Tibial artery (tissue), 4 donors: ENCODE measurements around the gene MTMR8.

Experiments
- DNase-seq, 2 donors: peaks; one replicate each; pipeline ENCODE4 v3.0.0-alpha.2; 2019
- H3K27ac ChIP-seq, 2 donors: fragments of 200-600 bp; sonication (generic) in 1 of 2; 1 replicate in 1 of 2; 2 replicates in 1 of 2; pipeline ENCODE4 v1.5.1; 2018 to 2019; ENCODE audit warnings: mild to moderate bottlenecking in 1 of 2
- H3K27me3 ChIP-seq, 2 donors: fragments of 200-600 bp; sonication (generic) in 1 of 2; one replicate each; pipeline versions ENCODE4 v1.5.1 to v1.6.0; 2016 to 2019
- H3K36me3 ChIP-seq, 3 donors: fragments of 200-600 bp; sonication (generic) in 2 of 3; one replicate each; pipeline ENCODE4 v1.5.1; 2016 to 2019; ENCODE audit warnings: mild to moderate bottlenecking in 2 of 3
- H3K4me1 ChIP-seq, 4 donors: fragments of 200-600 bp; sonication (generic) in 2 of 4; 1 replicate in 3 of 4; 2 replicates in 1 of 4; pipeline ENCODE4 v1.5.1; 2016 to 2019
- H3K4me3 ChIP-seq, 2 donors: fragments of 200-600 bp; sonication (generic) in 1 of 2; 1 replicate in 1 of 2; 2 replicates in 1 of 2; pipeline ENCODE4 v1.5.1; 2018 to 2019; ENCODE audit warnings: mild to moderate bottlenecking in 2 of 2
- H3K9me3 ChIP-seq, 3 donors: fragments of 200-600 bp; sonication (generic) in 1 of 3; one replicate each; pipeline ENCODE4 v1.5.1; 2016 to 2019
- intact Hi-C: fragments of 100-400 bp; cut with DNase I; formaldehyde crosslinking; loops from one replicate; pipeline ENCODE4 v1.15.0; 2023; ENCODE audit warnings: low total_unique reads
- TF ChIP-seq, protein P1 (sequence below), 2 experiments: fragments of 200-600 bp in 1 of 2; fragments of 450-650 bp in 1 of 2; IDR thresholded peaks; one replicate each; pipeline ENCODE4 v1.5.1; 2017 to 2019; ENCODE audit warnings: antibody characterized with exemption in 2 of 2, mild to moderate bottlenecking in 1 of 2, moderate library complexity in 1 of 2

Gene MTMR8

DNA sequence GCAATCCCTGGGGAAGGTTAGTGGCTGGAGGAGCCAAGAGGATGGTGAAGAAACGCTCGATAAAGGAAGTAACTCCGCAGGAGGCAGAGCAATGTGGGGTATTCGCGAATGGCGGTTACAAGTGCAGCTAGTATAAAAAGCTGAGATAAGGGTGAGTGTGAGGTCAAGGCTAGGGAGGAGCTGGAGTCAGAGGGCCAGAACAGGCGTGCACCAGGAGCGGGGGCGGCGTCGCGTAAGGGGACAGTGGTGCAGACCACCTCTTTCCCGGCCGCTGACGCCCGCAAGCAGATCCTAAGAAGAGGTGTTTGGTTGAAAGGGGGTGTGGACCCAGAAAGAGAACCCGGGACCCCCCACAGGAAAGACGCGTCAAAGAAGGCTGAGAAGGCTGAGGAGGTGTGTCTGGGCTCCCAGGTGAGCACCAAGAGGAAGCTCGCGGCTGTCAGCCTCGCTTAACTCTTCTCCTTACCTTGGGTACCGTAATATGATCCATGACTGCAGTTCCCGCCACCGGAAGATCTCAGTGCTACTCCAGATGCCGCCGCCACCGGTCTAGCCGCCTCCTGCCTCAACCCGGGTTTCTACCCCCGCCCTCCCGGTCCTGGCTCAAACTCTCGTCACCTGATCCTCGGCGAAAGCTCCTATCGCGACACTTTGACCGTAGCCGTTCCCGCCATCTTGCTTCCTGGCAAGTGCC, at the start of gene MTMR8:
TSS of gene MTMR8 (minus strand) at position 579 of the 694 bp plus-strand sequence. CDS start at position 490, 89 bp downstream.
- H3K27ac ChIP-seq, result peak within 1 kb of the TSS; percentile 60 to 79
- TF ChIP-seq, protein P1, sequence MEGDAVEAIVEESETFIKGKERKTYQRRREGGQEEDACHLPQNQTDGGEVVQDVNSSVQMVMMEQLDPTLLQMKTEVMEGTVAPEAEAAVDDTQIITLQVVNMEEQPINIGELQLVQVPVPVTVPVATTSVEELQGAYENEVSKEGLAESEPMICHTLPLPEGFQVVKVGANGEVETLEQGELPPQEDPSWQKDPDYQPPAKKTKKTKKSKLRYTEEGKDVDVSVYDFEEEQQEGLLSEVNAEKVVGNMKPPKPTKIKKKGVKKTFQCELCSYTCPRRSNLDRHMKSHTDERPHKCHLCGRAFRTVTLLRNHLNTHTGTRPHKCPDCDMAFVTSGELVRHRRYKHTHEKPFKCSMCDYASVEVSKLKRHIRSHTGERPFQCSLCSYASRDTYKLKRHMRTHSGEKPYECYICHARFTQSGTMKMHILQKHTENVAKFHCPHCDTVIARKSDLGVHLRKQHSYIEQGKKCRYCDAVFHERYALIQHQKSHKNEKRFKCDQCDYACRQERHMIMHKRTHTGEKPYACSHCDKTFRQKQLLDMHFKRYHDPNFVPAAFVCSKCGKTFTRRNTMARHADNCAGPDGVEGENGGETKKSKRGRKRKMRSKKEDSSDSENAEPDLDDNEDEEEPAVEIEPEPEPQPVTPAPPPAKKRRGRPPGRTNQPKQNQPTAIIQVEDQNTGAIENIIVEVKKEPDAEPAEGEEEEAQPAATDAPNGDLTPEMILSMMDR (IDR thresholded peaks at IDR 0.05), result no peak
- intact Hi-C loops, result loop anchor here (10.0 kb wide), 1 partner anchor 190 kb away; the partner anchor contains the start of gene AMER1

DNA sequence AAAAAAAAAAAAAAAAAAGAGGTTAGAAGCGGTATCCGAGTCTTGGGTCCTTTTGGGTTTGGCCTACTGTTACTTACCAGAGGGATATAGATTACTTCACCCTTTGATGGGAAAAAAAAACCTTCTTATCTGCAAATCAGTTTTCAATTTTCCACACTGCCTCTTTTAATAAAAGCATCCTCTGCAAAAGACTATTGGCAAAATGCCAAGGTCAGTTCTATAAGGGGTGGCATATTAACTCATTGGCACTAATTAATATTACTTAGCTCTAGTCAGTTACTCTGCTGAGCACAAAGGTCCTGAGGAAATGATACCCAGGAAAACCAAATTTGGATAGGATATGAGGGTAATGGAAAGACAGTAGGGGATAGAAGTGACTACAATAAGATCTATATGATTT, 44.3 kb upstream of the MTMR8 start:
- no peaks in the 10 kb centered on the region for H3K36me3 ChIP-seq
- DNase-seq, result no peak
- no peaks in the 10 kb centered on the region for H3K4me1 ChIP-seq
- no peaks in the 10 kb centered on the region for H3K27me3 ChIP-seq
- no peak overlapping the region for H3K4me3 ChIP-seq
- H3K27ac ChIP-seq, result no peak overlapping the region
- TF ChIP-seq, protein P1 (IDR thresholded peaks at IDR 0.05), result no peak
- intact Hi-C loops, result no loop called here
- H3K9me3 ChIP-seq, result peaks cover 0 to 6% (median 0%) of the 10 kb centered on the region in 3 donors

More for the DNA sequence above, at the start of gene MTMR8:
- Histone ChIP-seq H3K9me3 (no peaks in the 10 kb centered on the region), H3K27me3 (no peaks in the 10 kb centered on the region), H3K4me1 (peaks cover 0 to 13% (median 0%) of the 10 kb centered on the region in 4 donors), H3K4me3 (peak within 1 kb of the TSS; percentile 71 to 74), H3K36me3 (no peaks in the 10 kb centered on the region)
- DNase-seq, result peak; percentile 58 to 85

DNA sequence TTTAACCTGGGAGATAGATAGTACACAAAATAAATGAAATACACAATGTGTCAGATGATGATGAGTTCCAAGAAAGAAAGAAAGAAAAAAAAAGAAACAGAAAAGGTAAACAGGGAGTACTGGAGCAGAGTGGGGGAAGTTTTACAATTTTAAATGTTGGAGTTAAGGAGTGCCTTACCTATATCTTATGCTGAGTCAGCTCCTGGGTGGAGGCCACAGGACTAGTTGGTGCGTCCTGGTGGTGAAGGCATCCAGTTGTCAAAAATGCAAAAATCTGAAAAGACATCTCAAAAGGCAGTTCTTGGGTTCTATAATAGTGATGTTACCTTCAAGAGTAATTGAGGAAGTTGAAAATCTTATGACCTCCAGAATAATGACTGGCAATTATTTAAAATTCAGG, 42.4 kb upstream of the MTMR8 start:
- intact Hi-C loops, result no loop called here
- no peaks in the 10 kb centered on the region for H3K27me3 ChIP-seq
- no peaks in the 10 kb centered on the region for H3K4me1 ChIP-seq
- TF ChIP-seq, protein P1 (IDR thresholded peaks at IDR 0.05), result no peak
- no peak overlapping the region for H3K27ac ChIP-seq
- H3K9me3 ChIP-seq, result peaks cover 0 to 6% (median 0%) of the 10 kb centered on the region in 3 donors
- no peaks in the 10 kb centered on the region for H3K36me3 ChIP-seq
- no peak for DNase-seq
- H3K4me3 ChIP-seq, result no peak overlapping the region

DNA sequence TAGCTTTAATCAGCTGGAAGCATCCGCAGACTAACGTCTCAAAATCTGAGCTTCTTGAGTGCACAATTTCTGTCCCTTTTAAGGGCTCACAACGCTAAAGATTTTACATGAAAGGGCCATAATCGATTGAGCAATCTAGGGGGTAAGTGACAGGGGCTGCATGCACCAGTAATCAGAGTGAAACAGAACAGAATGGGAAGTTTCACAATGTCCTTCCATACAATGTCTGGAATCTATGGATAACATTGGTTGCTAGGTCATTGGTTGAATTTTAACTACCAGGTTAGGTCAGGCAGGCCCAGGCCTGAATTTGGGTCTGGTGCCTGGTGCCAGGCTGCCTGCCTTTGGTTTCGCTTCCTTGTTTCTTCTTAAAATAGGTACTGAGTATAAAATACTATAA, 42.0 kb upstream of the MTMR8 start:
- Histone ChIP-seq H3K27me3 (no peaks in the 10 kb centered on the region), H3K36me3 (no peaks in the 10 kb centered on the region), H3K4me3 (no peak overlapping the region), H3K27ac (no peak overlapping the region), H3K9me3 (peaks cover 0 to 3% (median 0%) of the 10 kb centered on the region in 3 donors), H3K4me1 (no peaks in the 10 kb centered on the region)
- no peak for DNase-seq
- TF ChIP-seq, protein P1 (IDR thresholded peaks at IDR 0.05), result no peak
- intact Hi-C loops, result no loop called here

DNA sequence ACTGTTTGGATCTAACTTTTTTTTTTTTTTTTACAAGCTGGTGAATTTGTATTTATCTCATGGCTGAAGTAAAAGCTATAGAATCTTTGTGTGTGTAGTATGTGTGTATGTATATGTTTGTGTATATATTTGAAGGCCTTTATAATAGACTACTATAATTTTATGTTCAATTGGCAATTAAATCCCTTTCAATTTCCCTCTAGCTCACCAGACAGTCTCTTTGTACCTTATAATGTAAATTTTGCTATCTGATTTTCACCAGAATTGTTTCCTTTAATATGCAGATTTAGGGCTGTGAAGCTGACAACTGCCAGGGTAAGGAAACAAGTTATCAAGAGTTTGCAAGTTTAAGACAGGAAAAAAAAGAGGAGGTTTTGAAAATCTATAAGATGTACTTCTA, 33.1 kb upstream of the MTMR8 start:
- intact Hi-C loops, result no loop called here
- no peaks in the 10 kb centered on the region for H3K27me3 ChIP-seq
- H3K4me1 ChIP-seq, result no peaks in the 10 kb centered on the region
- DNase-seq, result no peak
- no peak overlapping the region for H3K4me3 ChIP-seq
- H3K9me3 ChIP-seq, result no peaks in the 10 kb centered on the region
- no peak overlapping the region for H3K27ac ChIP-seq
- TF ChIP-seq, protein P1 (IDR thresholded peaks at IDR 0.05), result no peak
- H3K36me3 ChIP-seq, result no peaks in the 10 kb centered on the region
